HepG2 (cell line): Measurements from ENCODE around the gene TMC8. TPM values are rescaled to one million over a fixed set of nuclear protein-coding genes. Genes with fewer than 3 reads are reported as not detected.
A peak's percentile ranks its signal among the peaks of the same experiment; 100 is the strongest.

Experiments used
- HOXA7 ChIP-seq: sonication (generic); formaldehyde crosslinking; IDR thresholded peaks from 2 replicates; pipeline ENCODE4 v1.8.1; 2022; ENCODE audit warnings: mild to moderate bottlenecking, missing genetic modification reagents, moderate library complexity
- PPARG ChIP-seq: conservative IDR thresholded peaks from 2 replicates; pipeline ENCODE4 v1.6.1; 2016; ENCODE audit warnings: missing biosample characterization, missing genetic modification reagents
- ZNF558 ChIP-seq: sonication (generic); formaldehyde crosslinking; IDR thresholded peaks from 2 replicates; pipeline ENCODE4 v1.9.0; 2022; ENCODE audit warnings: mild to moderate bottlenecking, missing genetic modification reagents, borderline replicate concordance
- ZNF781 ChIP-seq: sonication (generic); formaldehyde crosslinking; IDR thresholded peaks from 2 replicates; pipeline ENCODE4 v1.5.1; 2020; ENCODE audit warnings: borderline replicate concordance, mild to moderate bottlenecking, missing genetic modification reagents; ENCODE audit errors: not compliant biosample characterization
- polyA plus RNA-seq, 8 experiments: library from polyadenylated mRNA; depleted of rRNA in 3 of 8; stranded (reverse) in 7 of 8; unstranded in 1 of 8; fragments of >200 nt; fragmentation: Illumina TruSeq in 4 of 8; extraction: Trizol in 4 of 8; gene quantifications; 2 replicates each; pipeline versions ENCODE4 v1.2.1 to v1.2.3, GENCODE V29; 2011 to 2016; ENCODE audit warnings: low read depth in 4 of 8, missing spikeins in 1 of 8, mixed read lengths in 1 of 8; ENCODE audit not compliant: insufficient read depth in 1 of 8
- total RNA-seq, 5 experiments: library from RNA; depleted of rRNA; stranded (reverse); fragments of >200 nt; fragmentation: Illumina TruSeq; extraction: Trizol; gene quantifications; 2 replicates each; pipeline ENCODE4 v1.2.3, GENCODE V29; 2016; ENCODE audit warnings: low read depth in 1 of 5
- TF ChIP-seq, protein P1 (sequence below): sonication (generic); formaldehyde crosslinking; IDR thresholded peaks from one replicate; pipeline ENCODE4 v1.5.1; 2020; ENCODE audit warnings: mild to moderate bottlenecking, missing genetic modification reagents; ENCODE audit errors: not compliant biosample characterization
- TF ChIP-seq, protein P2 (sequence below): sonication (generic); formaldehyde crosslinking; IDR thresholded peaks from 2 replicates; pipeline ENCODE4 v1.5.0; 2020; ENCODE audit warnings: mild to moderate bottlenecking, missing genetic modification reagents
- TF ChIP-seq, protein P3 (sequence below): sonication (generic); formaldehyde crosslinking; IDR thresholded peaks from 2 replicates; pipeline ENCODE4 v1.9.0; 2021; ENCODE audit warnings: missing genetic modification reagents, borderline replicate concordance
- TF ChIP-seq, protein P4 (sequence below): sonication (generic); formaldehyde crosslinking; IDR thresholded peaks from 2 replicates; pipeline ENCODE4 v1.4.0; 2020; ENCODE audit warnings: missing genetic modification reagents, borderline replicate concordance
- TF ChIP-seq, protein P5 (sequence below): IDR thresholded peaks from 2 replicates; pipeline ENCODE4 v1.6.1; 2016; ENCODE audit warnings: missing compliant biosample characterization, missing genetic modification reagents, borderline replicate concordance

Gene TMC8
- total and polyA plus RNA-seq, 2 of the 13 experiments (the other 11 are each of a cell fraction or from before 2014, with no cell fraction given): 0.53 to 7.8 TPM

DNA sequence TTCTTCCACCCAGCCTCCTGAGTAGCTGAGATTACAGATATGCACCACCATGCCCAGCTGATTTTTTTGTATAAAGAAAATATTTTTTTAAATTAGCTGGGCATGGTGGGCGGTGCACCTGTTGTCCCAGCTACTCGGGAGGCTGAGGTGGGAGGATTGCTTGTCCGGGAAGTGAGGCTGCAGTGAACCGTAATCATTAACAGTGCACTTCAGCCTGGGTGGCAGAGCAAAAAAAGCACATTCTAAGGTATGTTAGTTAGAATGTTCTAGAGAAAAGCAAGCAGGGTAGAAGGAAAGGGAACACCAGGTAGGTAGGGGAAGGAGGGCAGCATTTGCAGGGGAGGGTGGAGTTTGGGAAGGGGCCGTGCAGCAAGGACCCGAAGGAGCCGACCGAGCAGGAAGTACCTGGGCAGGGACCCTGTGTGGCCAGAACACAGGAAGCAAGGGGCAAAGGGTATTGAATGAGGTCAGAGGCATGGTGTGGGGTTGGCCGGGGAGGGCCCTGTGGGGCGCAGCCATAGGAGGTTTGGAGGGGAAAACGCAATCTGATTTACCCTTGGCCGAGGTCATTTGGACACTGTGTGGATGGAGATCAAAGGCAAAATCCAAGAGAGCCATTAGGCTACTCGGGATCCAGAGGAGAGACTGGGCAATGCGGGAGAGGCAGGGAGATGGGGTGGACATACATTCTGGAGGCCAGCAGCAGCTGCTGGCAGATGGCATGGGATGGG is 17.9 kb downstream of the TMC8 start (continued):
- TF ChIP-seq, protein P1, sequence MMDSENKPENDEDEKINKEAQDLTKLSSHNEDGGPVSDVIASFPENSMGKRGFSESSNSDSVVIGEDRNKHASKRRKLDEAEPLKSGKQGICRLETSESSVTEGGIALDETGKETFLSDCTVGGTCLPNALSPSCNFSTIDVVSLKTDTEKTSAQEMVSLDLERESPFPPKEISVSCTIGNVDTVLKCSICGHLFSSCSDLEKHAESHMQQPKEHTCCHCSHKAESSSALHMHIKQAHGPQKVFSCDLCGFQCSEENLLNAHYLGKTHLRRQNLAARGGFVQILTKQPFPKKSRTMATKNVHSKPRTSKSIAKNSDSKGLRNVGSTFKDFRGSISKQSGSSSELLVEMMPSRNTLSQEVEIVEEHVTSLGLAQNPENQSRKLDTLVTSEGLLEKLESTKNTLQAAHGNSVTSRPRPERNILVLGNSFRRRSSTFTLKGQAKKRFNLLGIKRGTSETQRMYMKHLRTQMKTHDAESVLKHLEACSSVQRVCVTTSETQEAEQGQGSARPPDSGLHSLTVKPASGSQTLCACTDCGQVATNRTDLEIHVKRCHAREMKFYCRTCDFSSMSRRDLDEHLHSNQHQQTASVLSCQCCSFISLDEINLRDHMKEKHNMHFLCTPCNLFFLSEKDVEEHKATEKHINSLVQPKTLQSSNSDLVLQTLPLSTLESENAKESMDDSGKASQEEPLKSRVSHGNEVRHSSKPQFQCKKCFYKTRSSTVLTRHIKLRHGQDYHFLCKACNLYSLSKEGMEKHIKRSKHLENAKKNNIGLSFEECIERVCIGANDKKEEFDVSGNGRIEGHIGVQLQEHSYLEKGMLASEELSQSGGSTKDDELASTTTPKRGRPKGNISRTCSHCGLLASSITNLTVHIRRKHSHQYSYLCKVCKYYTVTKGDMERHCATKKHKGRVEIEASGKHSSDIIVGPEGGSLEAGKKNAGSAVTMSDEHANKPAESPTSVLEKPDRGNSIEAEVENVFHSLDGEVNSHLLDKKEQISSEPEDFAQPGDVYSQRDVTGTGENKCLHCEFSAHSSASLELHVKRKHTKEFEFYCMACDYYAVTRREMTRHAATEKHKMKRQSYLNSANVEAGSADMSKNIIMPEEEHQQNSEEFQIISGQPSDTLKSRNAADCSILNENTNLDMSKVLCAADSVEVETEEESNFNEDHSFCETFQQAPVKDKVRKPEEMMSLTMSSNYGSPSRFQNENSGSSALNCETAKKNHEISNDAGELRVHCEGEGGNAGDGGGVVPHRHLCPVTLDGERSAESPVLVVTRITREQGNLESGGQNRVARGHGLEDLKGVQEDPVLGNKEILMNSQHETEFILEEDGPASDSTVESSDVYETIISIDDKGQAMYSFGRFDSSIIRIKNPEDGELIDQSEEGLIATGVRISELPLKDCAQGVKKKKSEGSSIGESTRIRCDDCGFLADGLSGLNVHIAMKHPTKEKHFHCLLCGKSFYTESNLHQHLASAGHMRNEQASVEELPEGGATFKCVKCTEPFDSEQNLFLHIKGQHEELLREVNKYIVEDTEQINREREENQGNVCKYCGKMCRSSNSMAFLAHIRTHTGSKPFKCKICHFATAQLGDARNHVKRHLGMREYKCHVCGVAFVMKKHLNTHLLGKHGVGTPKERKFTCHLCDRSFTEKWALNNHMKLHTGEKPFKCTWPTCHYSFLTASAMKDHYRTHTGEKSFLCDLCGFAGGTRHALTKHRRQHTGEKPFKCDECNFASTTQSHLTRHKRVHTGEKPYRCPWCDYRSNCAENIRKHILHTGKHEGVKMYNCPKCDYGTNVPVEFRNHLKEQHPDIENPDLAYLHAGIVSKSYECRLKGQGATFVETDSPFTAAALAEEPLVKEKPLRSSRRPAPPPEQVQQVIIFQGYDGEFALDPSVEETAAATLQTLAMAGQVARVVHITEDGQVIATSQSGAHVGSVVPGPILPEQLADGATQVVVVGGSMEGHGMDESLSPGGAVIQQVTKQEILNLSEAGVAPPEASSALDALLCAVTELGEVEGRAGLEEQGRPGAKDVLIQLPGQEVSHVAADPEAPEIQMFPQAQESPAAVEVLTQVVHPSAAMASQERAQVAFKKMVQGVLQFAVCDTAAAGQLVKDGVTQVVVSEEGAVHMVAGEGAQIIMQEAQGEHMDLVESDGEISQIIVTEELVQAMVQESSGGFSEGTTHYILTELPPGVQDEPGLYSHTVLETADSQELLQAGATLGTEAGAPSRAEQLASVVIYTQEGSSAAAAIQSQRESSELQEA (CRISPR knock-in tag): no peak
- TF ChIP-seq ZNF558 (CRISPR knock-in tag): no peak
- TF ChIP-seq PPARG (CRISPR knock-in tag): 0 out of 2 replicates have a peak, but pooled peaks have one; percentile 31
- TF ChIP-seq, protein P2, sequence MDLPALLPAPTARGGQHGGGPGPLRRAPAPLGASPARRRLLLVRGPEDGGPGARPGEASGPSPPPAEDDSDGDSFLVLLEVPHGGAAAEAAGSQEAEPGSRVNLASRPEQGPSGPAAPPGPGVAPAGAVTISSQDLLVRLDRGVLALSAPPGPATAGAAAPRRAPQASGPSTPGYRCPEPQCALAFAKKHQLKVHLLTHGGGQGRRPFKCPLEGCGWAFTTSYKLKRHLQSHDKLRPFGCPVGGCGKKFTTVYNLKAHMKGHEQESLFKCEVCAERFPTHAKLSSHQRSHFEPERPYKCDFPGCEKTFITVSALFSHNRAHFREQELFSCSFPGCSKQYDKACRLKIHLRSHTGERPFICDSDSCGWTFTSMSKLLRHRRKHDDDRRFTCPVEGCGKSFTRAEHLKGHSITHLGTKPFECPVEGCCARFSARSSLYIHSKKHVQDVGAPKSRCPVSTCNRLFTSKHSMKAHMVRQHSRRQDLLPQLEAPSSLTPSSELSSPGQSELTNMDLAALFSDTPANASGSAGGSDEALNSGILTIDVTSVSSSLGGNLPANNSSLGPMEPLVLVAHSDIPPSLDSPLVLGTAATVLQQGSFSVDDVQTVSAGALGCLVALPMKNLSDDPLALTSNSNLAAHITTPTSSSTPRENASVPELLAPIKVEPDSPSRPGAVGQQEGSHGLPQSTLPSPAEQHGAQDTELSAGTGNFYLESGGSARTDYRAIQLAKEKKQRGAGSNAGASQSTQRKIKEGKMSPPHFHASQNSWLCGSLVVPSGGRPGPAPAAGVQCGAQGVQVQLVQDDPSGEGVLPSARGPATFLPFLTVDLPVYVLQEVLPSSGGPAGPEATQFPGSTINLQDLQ (CRISPR knock-in tag): no peak
- TF ChIP-seq, protein P3, sequence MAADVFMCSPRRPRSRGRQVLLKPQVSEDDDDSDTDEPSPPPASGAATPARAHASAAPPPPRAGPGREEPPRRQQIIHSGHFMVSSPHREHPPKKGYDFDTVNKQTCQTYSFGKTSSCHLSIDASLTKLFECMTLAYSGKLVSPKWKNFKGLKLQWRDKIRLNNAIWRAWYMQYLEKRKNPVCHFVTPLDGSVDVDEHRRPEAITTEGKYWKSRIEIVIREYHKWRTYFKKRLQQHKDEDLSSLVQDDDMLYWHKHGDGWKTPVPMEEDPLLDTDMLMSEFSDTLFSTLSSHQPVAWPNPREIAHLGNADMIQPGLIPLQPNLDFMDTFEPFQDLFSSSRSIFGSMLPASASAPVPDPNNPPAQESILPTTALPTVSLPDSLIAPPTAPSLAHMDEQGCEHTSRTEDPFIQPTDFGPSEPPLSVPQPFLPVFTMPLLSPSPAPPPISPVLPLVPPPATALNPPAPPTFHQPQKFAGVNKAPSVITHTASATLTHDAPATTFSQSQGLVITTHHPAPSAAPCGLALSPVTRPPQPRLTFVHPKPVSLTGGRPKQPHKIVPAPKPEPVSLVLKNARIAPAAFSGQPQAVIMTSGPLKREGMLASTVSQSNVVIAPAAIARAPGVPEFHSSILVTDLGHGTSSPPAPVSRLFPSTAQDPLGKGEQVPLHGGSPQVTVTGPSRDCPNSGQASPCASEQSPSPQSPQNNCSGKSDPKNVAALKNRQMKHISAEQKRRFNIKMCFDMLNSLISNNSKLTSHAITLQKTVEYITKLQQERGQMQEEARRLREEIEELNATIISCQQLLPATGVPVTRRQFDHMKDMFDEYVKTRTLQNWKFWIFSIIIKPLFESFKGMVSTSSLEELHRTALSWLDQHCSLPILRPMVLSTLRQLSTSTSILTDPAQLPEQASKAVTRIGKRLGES (CRISPR knock-in tag): no peak
- TF ChIP-seq, protein P4, sequence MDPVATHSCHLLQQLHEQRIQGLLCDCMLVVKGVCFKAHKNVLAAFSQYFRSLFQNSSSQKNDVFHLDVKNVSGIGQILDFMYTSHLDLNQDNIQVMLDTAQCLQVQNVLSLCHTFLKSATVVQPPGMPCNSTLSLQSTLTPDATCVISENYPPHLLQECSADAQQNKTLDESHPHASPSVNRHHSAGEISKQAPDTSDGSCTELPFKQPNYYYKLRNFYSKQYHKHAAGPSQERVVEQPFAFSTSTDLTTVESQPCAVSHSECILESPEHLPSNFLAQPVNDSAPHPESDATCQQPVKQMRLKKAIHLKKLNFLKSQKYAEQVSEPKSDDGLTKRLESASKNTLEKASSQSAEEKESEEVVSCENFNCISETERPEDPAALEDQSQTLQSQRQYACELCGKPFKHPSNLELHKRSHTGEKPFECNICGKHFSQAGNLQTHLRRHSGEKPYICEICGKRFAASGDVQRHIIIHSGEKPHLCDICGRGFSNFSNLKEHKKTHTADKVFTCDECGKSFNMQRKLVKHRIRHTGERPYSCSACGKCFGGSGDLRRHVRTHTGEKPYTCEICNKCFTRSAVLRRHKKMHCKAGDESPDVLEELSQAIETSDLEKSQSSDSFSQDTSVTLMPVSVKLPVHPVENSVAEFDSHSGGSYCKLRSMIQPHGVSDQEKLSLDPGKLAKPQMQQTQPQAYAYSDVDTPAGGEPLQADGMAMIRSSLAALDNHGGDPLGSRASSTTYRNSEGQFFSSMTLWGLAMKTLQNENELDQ (CRISPR knock-in tag): no peak
- TF ChIP-seq ZNF781 (CRISPR knock-in tag): no peak
- no peak for TF ChIP-seq HOXA7 (CRISPR knock-in tag)
- TF ChIP-seq, protein P5, sequence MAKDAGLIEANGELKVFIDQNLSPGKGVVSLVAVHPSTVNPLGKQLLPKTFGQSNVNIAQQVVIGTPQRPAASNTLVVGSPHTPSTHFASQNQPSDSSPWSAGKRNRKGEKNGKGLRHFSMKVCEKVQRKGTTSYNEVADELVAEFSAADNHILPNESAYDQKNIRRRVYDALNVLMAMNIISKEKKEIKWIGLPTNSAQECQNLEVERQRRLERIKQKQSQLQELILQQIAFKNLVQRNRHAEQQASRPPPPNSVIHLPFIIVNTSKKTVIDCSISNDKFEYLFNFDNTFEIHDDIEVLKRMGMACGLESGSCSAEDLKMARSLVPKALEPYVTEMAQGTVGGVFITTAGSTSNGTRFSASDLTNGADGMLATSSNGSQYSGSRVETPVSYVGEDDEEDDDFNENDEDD (CRISPR knock-in tag): peak; percentile 11; the same call in 1 of the 2 replicates
